H9 (cell line): ENCODE data around the gene BRD3OS. TPM values are rescaled to one million over a fixed set of nuclear protein-coding genes. Genes with fewer than 3 reads are reported as not detected.

Experiments
- DNase-seq: peaks from one replicate; pipeline ENCODE4 v3.0.0-alpha.2; 2017
- H2AFZ ChIP-seq: one replicate; pipeline ENCODE4 v1.6.1; 2013; ENCODE audit warnings: mild to moderate bottlenecking, low read length, control low read depth, moderate library complexity
- H2AK5ac ChIP-seq: 2 replicates; pipeline ENCODE4 v1.6.1; 2013; ENCODE audit warnings: low read length, control low read depth, mixed read lengths; ENCODE audit not compliant: insufficient read length
- H2BK120ac ChIP-seq: one replicate; pipeline ENCODE4 v1.6.1; 2013; ENCODE audit warnings: low read depth, mild to moderate bottlenecking, low read length, control low read depth, inconsistent platforms; ENCODE audit not compliant: poor library complexity, severe bottlenecking
- H2BK12ac ChIP-seq: 2 replicates; pipeline ENCODE4 v1.6.1; 2013; ENCODE audit warnings: low read length, control low read depth, mixed read lengths, low read depth; ENCODE audit not compliant: insufficient read length
- H2BK15ac ChIP-seq: 2 replicates; pipeline ENCODE4 v1.6.1; 2013; ENCODE audit warnings: low read depth, low read length, control low read depth
- H2BK20ac ChIP-seq: one replicate; pipeline ENCODE4 v1.6.1; 2013; ENCODE audit warnings: low read depth, mild to moderate bottlenecking, low read length, control low read depth, inconsistent platforms; ENCODE audit not compliant: poor library complexity, severe bottlenecking
- H2BK5ac ChIP-seq: 2 replicates; pipeline ENCODE4 v1.6.1; 2013; ENCODE audit warnings: low read length, control low read depth, mixed read lengths; ENCODE audit not compliant: insufficient read length
- H3K14ac ChIP-seq: 2 replicates; pipeline ENCODE4 v1.6.1; 2013; ENCODE audit warnings: low read length, control low read depth; ENCODE audit not compliant: insufficient read depth
- H3K18ac ChIP-seq: 2 replicates; pipeline ENCODE4 v1.6.1; 2013; ENCODE audit warnings: low read depth, mild to moderate bottlenecking, mixed read lengths, low read length, control low read depth; ENCODE audit not compliant: insufficient read length
- H3K23ac ChIP-seq: 2 replicates; pipeline ENCODE4 v1.6.1; 2013; ENCODE audit warnings: low read length, control low read depth, mixed read lengths, low read depth; ENCODE audit not compliant: insufficient read length
- H3K23me2 ChIP-seq: 2 replicates; pipeline ENCODE4 v1.6.1; 2013; ENCODE audit warnings: low read depth, mild to moderate bottlenecking, mixed read lengths, low read length, control low read depth; ENCODE audit not compliant: insufficient read length, poor library complexity, severe bottlenecking
- H3K27ac ChIP-seq: 2 replicates; pipeline ENCODE4 v1.5.1; 2013; ENCODE audit warnings: low read length, control low read depth, mixed read lengths, low read depth; ENCODE audit not compliant: insufficient read length
- H3K27me3 ChIP-seq: 2 replicates; pipeline ENCODE4 v1.6.1; 2013; ENCODE audit warnings: low read length, control low read depth, inconsistent platforms; ENCODE audit not compliant: insufficient read depth
- H3K4ac ChIP-seq: 2 replicates; pipeline ENCODE4 v1.6.1; 2013; ENCODE audit warnings: low read depth, mild to moderate bottlenecking, control low read depth, inconsistent platforms, low read length, moderate library complexity
- H3K4me1 ChIP-seq: 2 replicates; pipeline ENCODE4 v1.6.1; 2013; ENCODE audit warnings: low read length, control low read depth, inconsistent platforms; ENCODE audit not compliant: insufficient read depth
- H3K4me2 ChIP-seq: 2 replicates; pipeline ENCODE4 v1.6.1; 2013; ENCODE audit warnings: low read length, control low read depth, mixed read lengths; ENCODE audit not compliant: insufficient read length, insufficient read depth
- H3K56ac ChIP-seq: 2 replicates; pipeline ENCODE4 v1.6.1; 2013; ENCODE audit warnings: low read depth, mild to moderate bottlenecking, mixed read lengths, low read length, control low read depth; ENCODE audit not compliant: insufficient read length
- H3K79me1 ChIP-seq: 2 replicates; pipeline ENCODE4 v1.6.1; 2013; ENCODE audit warnings: low read depth, mild to moderate bottlenecking, moderate library complexity, low read length, control low read depth, inconsistent platforms; ENCODE audit not compliant: insufficient read depth, poor library complexity, severe bottlenecking
- H3K79me2 ChIP-seq: 2 replicates; pipeline ENCODE4 v1.6.1; 2013; ENCODE audit warnings: low read length, control low read depth, inconsistent platforms; ENCODE audit not compliant: insufficient read depth
- H3K9ac ChIP-seq: 2 replicates; pipeline ENCODE4 v1.6.1; 2013; ENCODE audit warnings: low read length, control low read depth, mixed read lengths; ENCODE audit not compliant: insufficient read length; ENCODE audit errors: extremely low read depth
- H3K9me3 ChIP-seq: one replicate; pipeline ENCODE4 v1.6.1; 2013; ENCODE audit warnings: low read depth, low read length, inconsistent platforms; ENCODE audit not compliant: control insufficient read depth
- H3T11ph ChIP-seq: one replicate; pipeline ENCODE4 v1.6.1; 2013; ENCODE audit warnings: mild to moderate bottlenecking, low read length, control low read depth, inconsistent platforms
- H4K20me1 ChIP-seq: one replicate; pipeline ENCODE4 v1.6.1; 2013; ENCODE audit not compliant: control insufficient read depth, insufficient read length, insufficient read depth
- H4K5ac ChIP-seq: 2 replicates; pipeline ENCODE4 v1.6.1; 2013; ENCODE audit warnings: low read depth, mild to moderate bottlenecking, mixed read lengths, low read length, control low read depth; ENCODE audit not compliant: insufficient read length
- H4K8ac ChIP-seq: replicated peaks from 2 replicates; pipeline ENCODE4 v1.6.1; 2013; ENCODE audit warnings: low read length, control low read depth, mixed read lengths, low read depth; ENCODE audit not compliant: insufficient read length
- H4K91ac ChIP-seq: 2 replicates; pipeline ENCODE4 v1.6.1; 2013; ENCODE audit warnings: low read depth, mild to moderate bottlenecking, moderate library complexity, mixed read lengths, low read length, control low read depth; ENCODE audit not compliant: insufficient read length
- H3K27ac Mint-ChIP-seq, 3 experiments: 2 replicates in 2 of 3; 3 replicates in 1 of 3; pipeline ENCODE4 v1.8.0; 2020 to 2021; ENCODE audit warnings: mixed read lengths in 3 of 3, mild to moderate bottlenecking in 1 of 3, moderate library complexity in 1 of 3
- H3K27me3 Mint-ChIP-seq: 2 replicates; pipeline ENCODE4 v1.8.0; 2021; ENCODE audit warnings: low read depth, mild to moderate bottlenecking, moderate library complexity, mixed read lengths
- H3K36me3 Mint-ChIP-seq, 3 experiments: 2 replicates in 2 of 3; 3 replicates in 1 of 3; pipeline ENCODE4 v1.8.0; 2020 to 2021; ENCODE audit warnings: low read depth in 3 of 3, mixed read lengths in 3 of 3; ENCODE audit not compliant: insufficient read depth in 1 of 3
- H3K4me1 Mint-ChIP-seq, 2 experiments: 2 replicates each; pipeline ENCODE4 v1.8.0; 2020; ENCODE audit warnings: mixed read lengths in 2 of 2
- H3K4me3 Mint-ChIP-seq, 2 experiments: 2 replicates in 1 of 2; 3 replicates in 1 of 2; pipeline ENCODE4 v1.8.0; 2020 to 2021; ENCODE audit warnings: mild to moderate bottlenecking in 2 of 2, mixed read lengths in 2 of 2, moderate library complexity in 1 of 2
- H3K9me3 Mint-ChIP-seq, 2 experiments: 2 replicates in 1 of 2; 3 replicates in 1 of 2; pipeline ENCODE4 v1.8.0; 2020; ENCODE audit warnings: mild to moderate bottlenecking in 2 of 2, mixed read lengths in 2 of 2, moderate library complexity in 1 of 2
- CTCF ChIP-seq: fragments of 200-600 bp; sonication (generic); conservative IDR thresholded peaks from 3 replicates; pipeline ENCODE4 v1.8.0; 2021; ENCODE audit warnings: antibody characterized with exemption, mild to moderate bottlenecking
- WGBS: extraction: QIAGEN DNeasy Blood & Tissue Kit; methylation state at CpG from one replicate; pipeline ENCODE4 v1.1.7; 2013; ENCODE audit warnings: missing lambda C conversion rate, low lambda C conversion rate, mixed read lengths; ENCODE audit not compliant: insufficient read length; ENCODE audit errors: extremely low coverage; 5-methylcytosine and 5-hydroxymethylcytosine counted together
- total RNA-seq: library from RNA; stranded (reverse); gene quantifications from 2 replicates; pipeline ENCODE4 v1.2.1, GENCODE V29; 2021

BRD3OS gene
- total RNA-seq, 1 experiment from 2014 or later: 16.4 TPM

- Histone ChIP-seq H3K9ac (no peak overlapping the region), H2AK5ac (no peak overlapping the region), H3K27ac (no peak overlapping the region), H2BK120ac (no peak overlapping the region), H3K27me3 (no peaks in the 10 kb centered on the region), H3K4me1 (no peaks in the 10 kb centered on the region), H3K14ac (no peak overlapping the region), H3K4me2 (no peak overlapping the region), H3K18ac (no peak overlapping the region), H3K56ac (no peak overlapping the region), H3K79me2 (peaks cover 28% of the 10 kb centered on the region; the same call in 1 of the 2 replicates), H4K20me1 (no peaks in the 10 kb centered on the region), H4K91ac (no peak overlapping the region), H3K23me2 (no peaks in the 10 kb centered on the region), H4K8ac (no peak overlapping the region), H3K4ac (no peak overlapping the region), H3T11ph (no peak overlapping the region), H2BK12ac (no peak overlapping the region), H3K79me1 (no peaks in the 10 kb centered on the region), H3K23ac (no peak overlapping the region), H2BK20ac (no peak overlapping the region), H2BK5ac (no peak overlapping the region), H4K5ac (no peak overlapping the region), H2BK15ac (no peak overlapping the region), H2AFZ (no peak overlapping the region), H3K9me3 (no peaks in the 10 kb centered on the region)
- Mint-ChIP-seq H3K36me3 (peaks cover 12 to 45% (median 42%) of the 10 kb centered on the region in 3 experiments; a peak in 6 of 7 replicates), H3K27me3 (no peaks in the 10 kb centered on the region), H3K27ac (no peak overlapping the region), H3K9me3 (no peaks in the 10 kb centered on the region), H3K4me3 (no peak overlapping the region), H3K4me1 (peaks cover 4 to 14% of the 10 kb centered on the region in 2 experiments)
- WGBS: no CpG with 5 or more reads among the region's 28 CpGs
- DNase-seq: no peak
- TF ChIP-seq CTCF: no peak
These were observed 28.2 kb downstream of the BRD3OS start for GRCh38 chr9:134053401-134053871.
